ENCODE data around the gene MYEF2. TPM values are rescaled to one million over a fixed set of nuclear protein-coding genes. Genes with fewer than 3 reads are reported as not detected.

Gene MYEF2
- total and polyA plus RNA-seq, 2 of the 8 experiments (the other 6 are each of a cell fraction or from before 2014, with no cell fraction given), result 18.9 to 79.2 TPM

DNA sequence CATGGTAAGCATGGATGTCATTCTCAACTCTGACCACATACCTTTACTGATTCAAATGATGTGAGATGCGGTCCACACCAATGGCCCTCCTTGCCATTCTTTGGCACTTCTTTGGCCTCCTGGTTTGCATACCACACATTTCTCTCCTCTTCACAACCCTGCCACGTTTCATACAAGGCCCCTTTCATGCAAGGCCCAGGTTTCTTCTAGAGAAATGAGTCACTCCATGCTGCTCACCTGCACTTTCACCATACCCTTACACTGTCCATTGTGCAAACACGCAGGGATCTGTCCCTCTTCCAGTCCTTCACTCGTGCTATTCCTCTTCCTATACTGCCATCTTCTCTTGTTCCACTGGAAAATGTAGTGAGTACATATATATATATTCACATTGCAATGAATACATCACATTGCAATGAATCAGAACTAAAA lies 81.7 kb downstream of the MYEF2 start (continued):
- TF ChIP-seq, protein P1, sequence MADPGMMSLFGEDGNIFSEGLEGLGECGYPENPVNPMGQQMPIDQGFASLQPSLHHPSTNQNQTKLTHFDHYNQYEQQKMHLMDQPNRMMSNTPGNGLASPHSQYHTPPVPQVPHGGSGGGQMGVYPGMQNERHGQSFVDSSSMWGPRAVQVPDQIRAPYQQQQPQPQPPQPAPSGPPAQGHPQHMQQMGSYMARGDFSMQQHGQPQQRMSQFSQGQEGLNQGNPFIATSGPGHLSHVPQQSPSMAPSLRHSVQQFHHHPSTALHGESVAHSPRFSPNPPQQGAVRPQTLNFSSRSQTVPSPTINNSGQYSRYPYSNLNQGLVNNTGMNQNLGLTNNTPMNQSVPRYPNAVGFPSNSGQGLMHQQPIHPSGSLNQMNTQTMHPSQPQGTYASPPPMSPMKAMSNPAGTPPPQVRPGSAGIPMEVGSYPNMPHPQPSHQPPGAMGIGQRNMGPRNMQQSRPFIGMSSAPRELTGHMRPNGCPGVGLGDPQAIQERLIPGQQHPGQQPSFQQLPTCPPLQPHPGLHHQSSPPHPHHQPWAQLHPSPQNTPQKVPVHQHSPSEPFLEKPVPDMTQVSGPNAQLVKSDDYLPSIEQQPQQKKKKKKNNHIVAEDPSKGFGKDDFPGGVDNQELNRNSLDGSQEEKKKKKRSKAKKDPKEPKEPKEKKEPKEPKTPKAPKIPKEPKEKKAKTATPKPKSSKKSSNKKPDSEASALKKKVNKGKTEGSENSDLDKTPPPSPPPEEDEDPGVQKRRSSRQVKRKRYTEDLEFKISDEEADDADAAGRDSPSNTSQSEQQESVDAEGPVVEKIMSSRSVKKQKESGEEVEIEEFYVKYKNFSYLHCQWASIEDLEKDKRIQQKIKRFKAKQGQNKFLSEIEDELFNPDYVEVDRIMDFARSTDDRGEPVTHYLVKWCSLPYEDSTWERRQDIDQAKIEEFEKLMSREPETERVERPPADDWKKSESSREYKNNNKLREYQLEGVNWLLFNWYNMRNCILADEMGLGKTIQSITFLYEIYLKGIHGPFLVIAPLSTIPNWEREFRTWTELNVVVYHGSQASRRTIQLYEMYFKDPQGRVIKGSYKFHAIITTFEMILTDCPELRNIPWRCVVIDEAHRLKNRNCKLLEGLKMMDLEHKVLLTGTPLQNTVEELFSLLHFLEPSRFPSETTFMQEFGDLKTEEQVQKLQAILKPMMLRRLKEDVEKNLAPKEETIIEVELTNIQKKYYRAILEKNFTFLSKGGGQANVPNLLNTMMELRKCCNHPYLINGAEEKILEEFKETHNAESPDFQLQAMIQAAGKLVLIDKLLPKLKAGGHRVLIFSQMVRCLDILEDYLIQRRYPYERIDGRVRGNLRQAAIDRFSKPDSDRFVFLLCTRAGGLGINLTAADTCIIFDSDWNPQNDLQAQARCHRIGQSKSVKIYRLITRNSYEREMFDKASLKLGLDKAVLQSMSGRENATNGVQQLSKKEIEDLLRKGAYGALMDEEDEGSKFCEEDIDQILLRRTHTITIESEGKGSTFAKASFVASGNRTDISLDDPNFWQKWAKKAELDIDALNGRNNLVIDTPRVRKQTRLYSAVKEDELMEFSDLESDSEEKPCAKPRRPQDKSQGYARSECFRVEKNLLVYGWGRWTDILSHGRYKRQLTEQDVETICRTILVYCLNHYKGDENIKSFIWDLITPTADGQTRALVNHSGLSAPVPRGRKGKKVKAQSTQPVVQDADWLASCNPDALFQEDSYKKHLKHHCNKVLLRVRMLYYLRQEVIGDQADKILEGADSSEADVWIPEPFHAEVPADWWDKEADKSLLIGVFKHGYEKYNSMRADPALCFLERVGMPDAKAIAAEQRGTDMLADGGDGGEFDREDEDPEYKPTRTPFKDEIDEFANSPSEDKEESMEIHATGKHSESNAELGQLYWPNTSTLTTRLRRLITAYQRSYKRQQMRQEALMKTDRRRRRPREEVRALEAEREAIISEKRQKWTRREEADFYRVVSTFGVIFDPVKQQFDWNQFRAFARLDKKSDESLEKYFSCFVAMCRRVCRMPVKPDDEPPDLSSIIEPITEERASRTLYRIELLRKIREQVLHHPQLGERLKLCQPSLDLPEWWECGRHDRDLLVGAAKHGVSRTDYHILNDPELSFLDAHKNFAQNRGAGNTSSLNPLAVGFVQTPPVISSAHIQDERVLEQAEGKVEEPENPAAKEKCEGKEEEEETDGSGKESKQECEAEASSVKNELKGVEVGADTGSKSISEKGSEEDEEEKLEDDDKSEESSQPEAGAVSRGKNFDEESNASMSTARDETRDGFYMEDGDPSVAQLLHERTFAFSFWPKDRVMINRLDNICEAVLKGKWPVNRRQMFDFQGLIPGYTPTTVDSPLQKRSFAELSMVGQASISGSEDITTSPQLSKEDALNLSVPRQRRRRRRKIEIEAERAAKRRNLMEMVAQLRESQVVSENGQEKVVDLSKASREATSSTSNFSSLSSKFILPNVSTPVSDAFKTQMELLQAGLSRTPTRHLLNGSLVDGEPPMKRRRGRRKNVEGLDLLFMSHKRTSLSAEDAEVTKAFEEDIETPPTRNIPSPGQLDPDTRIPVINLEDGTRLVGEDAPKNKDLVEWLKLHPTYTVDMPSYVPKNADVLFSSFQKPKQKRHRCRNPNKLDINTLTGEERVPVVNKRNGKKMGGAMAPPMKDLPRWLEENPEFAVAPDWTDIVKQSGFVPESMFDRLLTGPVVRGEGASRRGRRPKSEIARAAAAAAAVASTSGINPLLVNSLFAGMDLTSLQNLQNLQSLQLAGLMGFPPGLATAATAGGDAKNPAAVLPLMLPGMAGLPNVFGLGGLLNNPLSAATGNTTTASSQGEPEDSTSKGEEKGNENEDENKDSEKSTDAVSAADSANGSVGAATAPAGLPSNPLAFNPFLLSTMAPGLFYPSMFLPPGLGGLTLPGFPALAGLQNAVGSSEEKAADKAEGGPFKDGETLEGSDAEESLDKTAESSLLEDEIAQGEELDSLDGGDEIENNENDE (IDR thresholded peaks at IDR 0.05; ENCODE audit: insufficient replicate concordance, low read length), result no peak
- TF ChIP-seq JUND (IDR thresholded peaks at IDR 0.05; ENCODE audit: low read length) (no peak), ASH2L (IDR thresholded peaks at IDR 0.05; ENCODE audit: low read length) (no peak), CEBPB (IDR thresholded peaks at IDR 0.05; ENCODE audit: low read depth, low read length) (no peak), RAD21 (IDR thresholded peaks at IDR 0.05 in 1 of 2, conservative IDR thresholded peaks at IDR 0.05 in 1 of 2; ENCODE audit: low read depth in 2 of 2, low read length in 2 of 2) (no peak), EZH2 (IDR thresholded peaks at IDR 0.05; ENCODE audit: low read depth, low read length, severe bottlenecking) (no peak)
- TF ChIP-seq, protein P2, sequence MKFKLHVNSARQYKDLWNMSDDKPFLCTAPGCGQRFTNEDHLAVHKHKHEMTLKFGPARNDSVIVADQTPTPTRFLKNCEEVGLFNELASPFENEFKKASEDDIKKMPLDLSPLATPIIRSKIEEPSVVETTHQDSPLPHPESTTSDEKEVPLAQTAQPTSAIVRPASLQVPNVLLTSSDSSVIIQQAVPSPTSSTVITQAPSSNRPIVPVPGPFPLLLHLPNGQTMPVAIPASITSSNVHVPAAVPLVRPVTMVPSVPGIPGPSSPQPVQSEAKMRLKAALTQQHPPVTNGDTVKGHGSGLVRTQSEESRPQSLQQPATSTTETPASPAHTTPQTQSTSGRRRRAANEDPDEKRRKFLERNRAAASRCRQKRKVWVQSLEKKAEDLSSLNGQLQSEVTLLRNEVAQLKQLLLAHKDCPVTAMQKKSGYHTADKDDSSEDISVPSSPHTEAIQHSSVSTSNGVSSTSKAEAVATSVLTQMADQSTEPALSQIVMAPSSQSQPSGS (IDR thresholded peaks at IDR 0.05; ENCODE audit: low read length), result no peak
